Upper lobe of left lung (tissue), 6 donors: ENCODE results near the gene PEX14. TPM values are rescaled to one million over a fixed set of nuclear protein-coding genes. Genes with fewer than 3 reads are reported as not detected.

Experiments used
- ATAC-seq, 2 donors: fragments of 200-7000 bp; cut with Tn5 transposase; one replicate each; pipeline ENCODE4 v1.9.1; 2022; ENCODE audit warnings: mild to moderate bottlenecking in 2 of 2, moderate library complexity in 2 of 2; ENCODE audit not compliant: low FRiP score in 2 of 2
- DNase-seq, 2 donors: peaks; one replicate each; pipeline ENCODE4 v3.0.0-alpha.2; 2019 to 2020
- H3K27ac ChIP-seq, 4 donors: fragments of 200-600 bp; sonication (generic); one replicate each; pipeline ENCODE4 v1.5.1; 2016 to 2019
- H3K27me3 ChIP-seq, 4 donors: fragments of 200-600 bp; sonication (generic); one replicate each; pipeline ENCODE4 v1.5.1; 2017 to 2019
- H3K36me3 ChIP-seq, 4 donors: fragments of 200-600 bp; sonication (generic); one replicate each; pipeline ENCODE4 v1.5.1; 2016 to 2019
- H3K4me1 ChIP-seq, 4 donors: fragments of 200-600 bp; sonication (generic); one replicate each; pipeline ENCODE4 v1.5.1; 2018 to 2019
- H3K4me3 ChIP-seq, 4 donors: fragments of 200-600 bp; sonication (generic); one replicate each; pipeline ENCODE4 v1.5.1; 2017 to 2019; ENCODE audit warnings: mild to moderate bottlenecking in 2 of 4, moderate library complexity in 1 of 4
- H3K9me3 ChIP-seq, 4 donors: fragments of 200-600 bp; sonication (generic); one replicate each; pipeline ENCODE4 v1.5.1; 2018 to 2019
- EP300 ChIP-seq, 4 donors: sonication (generic); formaldehyde crosslinking; IDR thresholded peaks; one replicate each; pipeline ENCODE4 v1.5.1; 2017; ENCODE audit warnings: antibody characterized with exemption in 4 of 4, control low read depth in 2 of 4
- POLR2A ChIP-seq, 4 donors: fragments of 450-650 bp; IDR thresholded peaks; one replicate each; pipeline ENCODE4 v1.5.1; 2016 to 2017; ENCODE audit warnings: antibody characterized with exemption in 4 of 4, mild to moderate bottlenecking in 2 of 4
- POLR2AphosphoS5 ChIP-seq, 2 donors: sonication (generic); formaldehyde crosslinking; IDR thresholded peaks; one replicate each; pipeline ENCODE4 v1.5.1; 2017; ENCODE audit warnings: antibody characterized with exemption in 2 of 2
- WGBS, 2 donors: methylation state at CpG; one replicate each; pipeline ENCODE4 v1.1.5; 2017 to 2018; 5-methylcytosine and 5-hydroxymethylcytosine counted together
- total RNA-seq, 6 donors: library from RNA; depleted of rRNA in 4 of 6; stranded (reverse); fragments of >200 nt in 4 of 6; gene quantifications; one replicate each; pipeline versions ENCODE4 v1.1.0 to v1.2.1, GENCODE V29; 2016 to 2021
- TF ChIP-seq, protein P1 (sequence below), 6 experiments: fragments of 450-650 bp in 4 of 6; fragments of 200-600 bp in 2 of 6; sonication (generic) in 2 of 6; IDR thresholded peaks; one replicate each; pipeline ENCODE4 v1.5.1; 2016 to 2019; ENCODE audit warnings: antibody characterized with exemption in 6 of 6
- donor health status: DM: no; HTN: no; CAD: no; lungs with moderate emphysema.
- donor health status: DM: no; HTN: yes; CAD: no; lungs with severe emphysema.

The PEX14 gene
- total RNA-seq, 6 donors from 2014 or later, result 21.2 to 43.0 (median 29.9) TPM

DNA sequence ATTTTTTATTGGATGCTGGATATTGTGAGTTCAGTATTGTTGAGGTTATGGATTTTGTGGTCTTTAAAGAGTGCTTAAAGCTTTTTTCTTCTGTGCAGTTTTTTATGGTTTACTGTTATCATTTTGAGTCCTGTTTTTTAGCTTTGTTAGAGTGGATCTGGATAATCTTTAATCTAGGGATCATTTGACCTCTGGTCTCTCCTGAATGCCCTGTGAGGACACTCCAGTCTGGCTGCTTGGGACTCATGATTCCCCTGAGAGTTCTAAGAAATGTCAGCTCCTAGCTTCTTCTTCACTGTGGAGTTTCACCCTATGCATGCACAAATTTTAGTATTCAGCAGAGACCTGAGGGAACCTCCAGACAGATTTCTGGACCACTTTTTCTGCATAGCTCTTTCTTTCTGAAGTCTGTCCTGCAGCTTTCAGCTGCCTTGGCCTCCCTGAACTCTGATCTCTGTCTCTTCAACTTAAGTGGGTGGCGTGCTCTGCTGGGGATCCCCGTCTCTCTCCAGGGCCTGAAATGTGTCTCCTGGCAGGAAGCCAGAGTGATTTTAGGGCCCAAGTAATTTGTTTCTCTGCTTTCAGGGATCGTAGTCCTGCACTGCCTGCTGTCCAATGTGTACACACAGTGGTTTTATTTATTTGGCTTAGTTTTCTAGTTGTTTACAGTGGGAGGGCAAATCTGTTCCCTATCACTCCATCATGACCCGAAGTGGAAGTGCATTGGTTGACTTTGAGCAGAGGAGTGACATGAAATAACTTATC, 14.7 kb downstream of the PEX14 start:
- DNase-seq (no peak), ATAC-seq (no peak)
- Histone ChIP-seq H3K27ac (no peak overlapping the region), H3K27me3 (no peaks in the 10 kb centered on the region), H3K9me3 (no peaks in the 10 kb centered on the region), H3K4me3 (no peak overlapping the region), H3K36me3 (peaks cover 0 to 6% (median 2%) of the 10 kb centered on the region in 4 donors), H3K4me1 (peaks cover under 1 to 4% (median 3%) of the 10 kb centered on the region in 4 donors)
- 49 to 56% methylated on average over 3 of the region's 4 CpGs for WGBS, 2 donors
- TF ChIP-seq, protein P1, sequence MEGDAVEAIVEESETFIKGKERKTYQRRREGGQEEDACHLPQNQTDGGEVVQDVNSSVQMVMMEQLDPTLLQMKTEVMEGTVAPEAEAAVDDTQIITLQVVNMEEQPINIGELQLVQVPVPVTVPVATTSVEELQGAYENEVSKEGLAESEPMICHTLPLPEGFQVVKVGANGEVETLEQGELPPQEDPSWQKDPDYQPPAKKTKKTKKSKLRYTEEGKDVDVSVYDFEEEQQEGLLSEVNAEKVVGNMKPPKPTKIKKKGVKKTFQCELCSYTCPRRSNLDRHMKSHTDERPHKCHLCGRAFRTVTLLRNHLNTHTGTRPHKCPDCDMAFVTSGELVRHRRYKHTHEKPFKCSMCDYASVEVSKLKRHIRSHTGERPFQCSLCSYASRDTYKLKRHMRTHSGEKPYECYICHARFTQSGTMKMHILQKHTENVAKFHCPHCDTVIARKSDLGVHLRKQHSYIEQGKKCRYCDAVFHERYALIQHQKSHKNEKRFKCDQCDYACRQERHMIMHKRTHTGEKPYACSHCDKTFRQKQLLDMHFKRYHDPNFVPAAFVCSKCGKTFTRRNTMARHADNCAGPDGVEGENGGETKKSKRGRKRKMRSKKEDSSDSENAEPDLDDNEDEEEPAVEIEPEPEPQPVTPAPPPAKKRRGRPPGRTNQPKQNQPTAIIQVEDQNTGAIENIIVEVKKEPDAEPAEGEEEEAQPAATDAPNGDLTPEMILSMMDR (IDR thresholded peaks at IDR 0.05), result no peak
- TF ChIP-seq POLR2A (IDR thresholded peaks at IDR 0.05), result no peak
- no peak for TF ChIP-seq EP300 (IDR thresholded peaks at IDR 0.05)
- TF ChIP-seq POLR2AphosphoS5 (IDR thresholded peaks at IDR 0.05), result no peak

DNA sequence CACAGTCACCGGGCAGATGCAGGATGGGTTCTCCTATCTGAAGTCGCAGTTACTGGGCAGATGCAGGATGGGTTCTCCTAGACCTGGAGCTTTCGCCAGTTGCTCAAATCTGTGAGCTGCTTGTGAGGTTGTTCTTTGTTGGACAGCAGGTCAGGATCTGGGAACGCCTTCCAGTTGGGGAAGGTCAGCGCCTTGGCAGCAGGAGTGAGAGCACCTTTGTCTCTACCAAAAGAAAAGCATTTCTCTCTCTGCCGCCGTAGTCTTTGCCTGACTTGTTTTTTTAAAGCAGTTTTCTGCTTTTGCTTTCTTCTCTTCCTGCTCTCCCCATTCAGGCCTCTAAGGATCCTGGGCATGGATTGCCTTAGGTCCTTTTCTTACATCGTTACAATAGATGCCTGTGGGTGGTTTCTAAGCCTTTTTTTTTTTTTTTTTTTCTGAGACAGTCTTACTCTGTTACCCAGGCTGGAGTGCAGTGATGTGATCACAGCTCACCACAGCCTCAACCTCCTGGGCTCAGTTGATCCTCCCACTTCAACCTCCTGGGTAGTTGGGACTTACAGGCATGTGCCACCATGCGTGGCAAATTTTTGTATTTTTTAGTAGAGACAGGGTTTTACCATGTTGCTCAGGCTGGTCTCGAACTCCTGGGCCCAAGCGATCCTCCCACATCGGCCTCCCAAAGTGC, 15.7 kb downstream of the PEX14 start:
- TF ChIP-seq, protein P1 (IDR thresholded peaks at IDR 0.05), result no peak
- TF ChIP-seq POLR2A (IDR thresholded peaks at IDR 0.05) (no peak), POLR2AphosphoS5 (IDR thresholded peaks at IDR 0.05) (no peak)
- no peak overlapping the region for H3K27ac ChIP-seq
- H3K4me3 ChIP-seq, result no peak overlapping the region
- no peak for DNase-seq
- H3K27me3 ChIP-seq, result no peaks in the 10 kb centered on the region
- peaks cover 10 to 14% (median 12%) of the 10 kb centered on the region in 4 donors for H3K4me1 ChIP-seq
- H3K9me3 ChIP-seq, result no peaks in the 10 kb centered on the region
- H3K36me3 ChIP-seq, result peaks cover 0 to 6% (median 2%) of the 10 kb centered on the region in 4 donors
- no peak for ATAC-seq
- WGBS, 2 donors, result 91 to 93% methylated on average over 11 to 12 of the region's 12 CpGs

DNA sequence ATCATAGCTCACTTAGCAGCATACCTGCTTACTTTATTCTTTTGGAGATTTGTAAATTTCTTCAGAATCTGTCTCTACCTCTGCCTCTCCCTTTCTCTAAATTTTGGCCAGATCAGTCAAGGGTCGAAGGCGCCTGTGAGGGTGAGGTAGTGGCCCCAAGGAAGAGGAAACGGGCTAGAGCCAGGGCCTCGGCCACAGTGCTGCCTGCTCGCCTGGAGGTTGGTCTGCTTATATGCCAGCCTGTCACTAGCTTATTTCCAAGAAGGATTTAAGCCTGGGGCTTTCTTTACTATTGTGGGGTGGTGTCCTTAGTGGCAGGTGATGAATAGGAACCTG, 19.6 kb downstream of the PEX14 start:
- TF ChIP-seq EP300 (IDR thresholded peaks at IDR 0.05) (no peak), POLR2A (IDR thresholded peaks at IDR 0.05) (no peak), POLR2AphosphoS5 (IDR thresholded peaks at IDR 0.05) (no peak)
- TF ChIP-seq, protein P1 (IDR thresholded peaks at IDR 0.05), result no peak
- DNase-seq (no peak), ATAC-seq (peak in 1 of 2 donors; percentile 18)
- Histone ChIP-seq H3K9me3 (no peaks in the 10 kb centered on the region), H3K27me3 (no peaks in the 10 kb centered on the region), H3K4me3 (no peak overlapping the region), H3K36me3 (peaks cover 0 to 12% (median 10%) of the 10 kb centered on the region in 4 donors), H3K4me1 (peaks cover 14 to 16% (median 15%) of the 10 kb centered on the region in 4 donors), H3K27ac (no peak overlapping the region)
- 70 to 82% methylated on average over 5 of the region's 5 CpGs for WGBS, 2 donors

DNA sequence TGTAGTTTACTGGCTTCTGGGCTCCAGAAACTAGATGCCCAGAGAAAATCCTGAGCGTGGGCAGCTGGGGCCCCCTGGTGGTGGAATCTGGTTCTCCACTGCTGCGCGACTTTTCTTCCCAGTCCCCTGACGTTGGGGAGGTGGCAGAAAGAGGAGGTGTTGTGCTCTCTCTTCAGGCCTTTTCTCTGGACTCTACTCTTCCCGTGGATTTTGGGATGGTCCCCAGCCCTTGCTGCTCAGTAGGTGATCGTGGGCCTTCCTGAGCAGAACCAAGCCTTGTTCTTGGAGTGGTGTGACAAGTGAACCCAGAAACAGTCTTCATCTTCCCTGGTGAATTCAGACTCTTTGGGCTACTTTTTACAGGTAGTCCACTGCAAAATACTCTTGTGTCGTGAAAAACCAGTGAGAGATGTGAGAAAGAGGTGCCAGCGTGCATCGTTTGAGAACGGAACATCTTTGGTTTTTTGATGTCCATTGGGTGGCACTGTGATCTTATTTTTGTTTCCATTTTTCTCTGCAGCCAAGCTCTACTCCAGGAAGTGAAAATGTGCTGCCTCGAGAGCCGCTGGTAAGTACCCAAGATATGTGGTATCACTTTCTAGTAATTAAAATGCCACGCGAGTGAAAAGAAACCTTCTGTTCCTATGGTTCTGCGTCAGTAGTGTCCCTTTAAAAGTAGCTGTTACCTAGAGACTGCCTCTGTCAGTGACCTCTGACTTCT, 20.2 kb downstream of the PEX14 start:
- Histone ChIP-seq H3K4me1 (peaks cover 11 to 16% (median 15%) of the 10 kb centered on the region in 4 donors), H3K27ac (peak overlapping the region in 3 of 4 donors; percentile 44 to 68 (median 62)), H3K27me3 (no peaks in the 10 kb centered on the region), H3K36me3 (peaks cover 0 to 12% (median 9%) of the 10 kb centered on the region in 4 donors), H3K9me3 (no peaks in the 10 kb centered on the region), H3K4me3 (peak overlapping the region in 2 of 4 donors; percentile 23 to 38)
- TF ChIP-seq, protein P1 (IDR thresholded peaks at IDR 0.05), result peak; percentile 88 to 92 (median 89)
- TF ChIP-seq POLR2AphosphoS5 (IDR thresholded peaks at IDR 0.05) (no peak), POLR2A (IDR thresholded peaks at IDR 0.05) (no peak), EP300 (IDR thresholded peaks at IDR 0.05) (peak in 2 of 4 donors; percentile 14 to 17)
- 2 to 3% methylated on average over 12 to 15 of the region's 15 CpGs for WGBS, 2 donors
- peak; percentile 88 to 90 for ATAC-seq
- DNase-seq, result peak in 1 of 2 donors; percentile 76
